ENCODE measurements around the gene SLC39A7. TPM values are rescaled to one million over a fixed set of nuclear protein-coding genes. Genes with fewer than 3 reads are reported as not detected.

The SLC39A7 gene
- total RNA-seq, 4 donors from 2014 or later, result 54.6 to 79.9 (median 66.4) TPM

GRCh38 chr6:33197431-33198048 is 3.1 kb upstream of the SLC39A7 start:
- no peak overlapping the region for H3K4me3 ChIP-seq
- H3K27me3 ChIP-seq, result no peaks in the 10 kb centered on the region
- H3K4me1 ChIP-seq, result peaks cover 13 to 56% (median 24%) of the 10 kb centered on the region in 3 donors
- ATAC-seq, result no peak
- H3K36me3 ChIP-seq, result peaks cover 0 to 48% of the 10 kb centered on the region in 2 donors
- peak overlapping the region in 3 of 4 donors; percentile 15 to 33 (median 30) for H3K27ac ChIP-seq
- 0 to 31% methylated on average over 2 to 10 of the region's 12 CpGs for WGBS, 2 donors (ENCODE audit: low coverage in 1 of 2)
- H3K9me3 ChIP-seq, result no peaks in the 10 kb centered on the region
- TF ChIP-seq CTCF (IDR thresholded peaks at IDR 0.05), result peak in 3 of 4 experiments; percentile 54 to 73 (median 56)
- no peak for TF ChIP-seq POLR2A (IDR thresholded peaks at IDR 0.05)

- H3K4me3 ChIP-seq, result no peak overlapping the region
- H3K4me1 ChIP-seq, result peaks cover 13 to 56% (median 20%) of the 10 kb centered on the region in 3 donors
- WGBS, 2 donors (ENCODE audit: low coverage in 1 of 2), result 47 to 79% methylated on average over 3 to 5 of the region's 6 CpGs
Observed at GRCh38 chr6:33198159-33198852, 2.4 kb upstream of the SLC39A7 start.

GRCh38 chr6:33198853-33199436 is 1.7 kb upstream of the SLC39A7 start:
- WGBS, 2 donors (ENCODE audit: low coverage in 1 of 2), result 10 to 27% methylated on average over 1 to 2 of the region's 3 CpGs
- peaks cover 13 to 58% (median 22%) of the 10 kb centered on the region in 3 donors for H3K4me1 ChIP-seq
- H3K9me3 ChIP-seq, result no peaks in the 10 kb centered on the region
- H3K27ac ChIP-seq, result peak overlapping the region in 3 of 4 donors; percentile 94 to 96 (median 94)
- no peak for ATAC-seq
- H3K27me3 ChIP-seq, result no peaks in the 10 kb centered on the region
- peak overlapping the region; percentile 76 to 95 for H3K4me3 ChIP-seq
- TF ChIP-seq EP300 (IDR thresholded peaks at IDR 0.05) (no peak), POLR2AphosphoS5 (IDR thresholded peaks at IDR 0.05) (no peak), POLR2A (IDR thresholded peaks at IDR 0.05) (no peak), CTCF (IDR thresholded peaks at IDR 0.05) (no peak)
- H3K36me3 ChIP-seq, result peaks cover 0 to 61% of the 10 kb centered on the region in 2 donors

More at GRCh38 chr6:33198159-33198852, 2.4 kb upstream of the SLC39A7 start:
- no peaks in the 10 kb centered on the region for H3K27me3 ChIP-seq
- TF ChIP-seq POLR2A (IDR thresholded peaks at IDR 0.05), result no peak
- peak overlapping the region in 1 of 4 donors; percentile 15 for H3K27ac ChIP-seq
- peaks cover 0 to 56% of the 10 kb centered on the region in 2 donors for H3K36me3 ChIP-seq
- no peaks in the 10 kb centered on the region for H3K9me3 ChIP-seq
- no peak for ATAC-seq

- WGBS, 2 donors (ENCODE audit: low coverage in 1 of 2), result 5 to 9% methylated on average over 2 to 6 of the region's 26 CpGs
- Histone ChIP-seq H3K36me3 (peaks cover 0 to 53% of the 10 kb centered on the region in 2 donors), H3K27ac (peak overlapping the region; percentile 83 to 96 (median 94)), H3K4me3 (peak overlapping the region; percentile 76 to 95), H3K27me3 (no peaks in the 10 kb centered on the region), H3K4me1 (peaks cover 13 to 65% (median 25%) of the 10 kb centered on the region in 3 donors), H3K9me3 (no peaks in the 10 kb centered on the region)
- peak; percentile 14 for ATAC-seq
- TF ChIP-seq POLR2AphosphoS5 (IDR thresholded peaks at IDR 0.05), result no peak
- no peak for TF ChIP-seq EP300 (IDR thresholded peaks at IDR 0.05)
- TF ChIP-seq POLR2A (IDR thresholded peaks at IDR 0.05), result no peak
- no peak for TF ChIP-seq CTCF (IDR thresholded peaks at IDR 0.05)
Observed at GRCh38 chr6:33199687-33200218, 914 bp upstream of the SLC39A7 start.

- Histone ChIP-seq H3K27ac (peak overlapping the region; percentile 56 to 96 (median 94)), H3K27me3 (no peaks in the 10 kb centered on the region), H3K4me3 (peak overlapping the region; percentile 76 to 95), H3K4me1 (peaks cover 13 to 74% (median 30%) of the 10 kb centered on the region in 3 donors), H3K36me3 (peaks cover 0 to 39% of the 10 kb centered on the region in 2 donors), H3K9me3 (no peaks in the 10 kb centered on the region)
- TF ChIP-seq EP300 (IDR thresholded peaks at IDR 0.05) (no peak), POLR2A (IDR thresholded peaks at IDR 0.05) (no peak), CTCF (IDR thresholded peaks at IDR 0.05) (no peak), POLR2AphosphoS5 (IDR thresholded peaks at IDR 0.05) (no peak)
- WGBS, 2 donors (ENCODE audit: low coverage in 1 of 2), result 0% methylated on average over 7 of the region's 14 CpGs; no CpG with 5 or more reads in 1 of the 2 donors
- ATAC-seq, result no peak
Observed at GRCh38 chr6:33201147-33201545, 479 bp downstream of the SLC39A7 start.

All from gastroesophageal sphincter (tissue), 4 donors.